MM.1S (cell line): ENCODE results near the gene IQGAP2.

Experiments used
- DNase-seq: peaks from one replicate; pipeline ENCODE4 v3.0.0-alpha.2; 2015
- H2AFZ ChIP-seq: fragments of 300-600 bp; sonication (generic); 2 replicates; pipeline ENCODE4 v1.6.0; 2016; ENCODE audit warnings: antibody characterized with exemption, low read length
- H3F3A ChIP-seq: fragments of 300-600 bp; sonication (generic); 2 replicates; pipeline ENCODE4 v1.6.1; 2016; ENCODE audit warnings: mild to moderate bottlenecking, antibody characterized with exemption, low read length, moderate library complexity, mixed read lengths; ENCODE audit not compliant: insufficient read depth
- H3K27ac ChIP-seq: fragments of 300-600 bp; sonication (generic); 2 replicates; pipeline ENCODE4 v1.5.1; 2016; ENCODE audit warnings: mild to moderate bottlenecking, low read length
- H3K27me3 ChIP-seq: fragments of 300-600 bp; sonication (generic); replicated peaks from 2 replicates; pipeline ENCODE4 v1.6.0; 2016; ENCODE audit warnings: low read length; ENCODE audit not compliant: insufficient read depth
- H3K36me3 ChIP-seq: fragments of 300-600 bp; sonication (generic); replicated peaks from 2 replicates; pipeline ENCODE4 v1.6.1; 2016; ENCODE audit warnings: mild to moderate bottlenecking, low read length, mixed read lengths; ENCODE audit not compliant: insufficient read depth
- H3K4me1 ChIP-seq: fragments of 300-600 bp; sonication (generic); 2 replicates; pipeline ENCODE4 v1.6.1; 2016; ENCODE audit warnings: low read length, mixed read lengths
- H3K4me2 ChIP-seq: fragments of 300-600 bp; sonication (generic); 2 replicates; pipeline ENCODE4 v1.6.0; 2016; ENCODE audit warnings: low read depth, low read length
- H3K4me3 ChIP-seq: fragments of 300-600 bp; sonication (generic); 2 replicates; pipeline ENCODE4 v1.5.1; 2016; ENCODE audit warnings: low read length, mixed read lengths
- H3K79me2 ChIP-seq: fragments of 300-600 bp; sonication (generic); 2 replicates; pipeline ENCODE4 v1.6.1; 2016; ENCODE audit warnings: mixed run types, low read length, mixed read lengths
- H3K9ac ChIP-seq: fragments of 300-600 bp; sonication (generic); 2 replicates; pipeline ENCODE4 v1.6.1; 2016; ENCODE audit warnings: low read length, mixed read lengths
- H3K9me2 ChIP-seq: fragments of 300-600 bp; sonication (generic); replicated peaks from 2 replicates; pipeline ENCODE4 v1.6.1; 2016; ENCODE audit warnings: mild to moderate bottlenecking, low read length, mixed read lengths; ENCODE audit not compliant: insufficient read depth
- H3K9me3 ChIP-seq: fragments of 300-600 bp; sonication (generic); replicated peaks from 2 replicates; pipeline ENCODE4 v1.6.1; 2016; ENCODE audit warnings: mild to moderate bottlenecking, low read length, mixed read lengths; ENCODE audit not compliant: insufficient read depth
- H4K20me1 ChIP-seq: fragments of 300-600 bp; sonication (generic); 2 replicates; pipeline ENCODE4 v1.6.1; 2016; ENCODE audit warnings: mild to moderate bottlenecking, low read length, moderate library complexity, mixed read lengths; ENCODE audit not compliant: insufficient read depth
- EZH2 ChIP-seq: fragments of 300-600 bp; sonication (generic); optimal IDR thresholded peaks from 2 replicates; pipeline ENCODE3; 2017; ENCODE audit warnings: low read depth, mild to moderate bottlenecking, antibody characterized with exemption, low read length, mixed read lengths
- EZH2phosphoT487 ChIP-seq: fragments of 300-600 bp; sonication (generic); IDR thresholded peaks from 2 replicates; pipeline ENCODE4 v1.6.1; 2018; ENCODE audit warnings: antibody characterized with exemption, low read length
- TF ChIP-seq, protein P1 (sequence below): fragments of 300-600 bp; sonication (generic); IDR thresholded peaks from 2 replicates; pipeline ENCODE4 v1.5.1; 2016; ENCODE audit warnings: antibody characterized with exemption, low read length, mixed read lengths

IQGAP2 gene

DNA sequence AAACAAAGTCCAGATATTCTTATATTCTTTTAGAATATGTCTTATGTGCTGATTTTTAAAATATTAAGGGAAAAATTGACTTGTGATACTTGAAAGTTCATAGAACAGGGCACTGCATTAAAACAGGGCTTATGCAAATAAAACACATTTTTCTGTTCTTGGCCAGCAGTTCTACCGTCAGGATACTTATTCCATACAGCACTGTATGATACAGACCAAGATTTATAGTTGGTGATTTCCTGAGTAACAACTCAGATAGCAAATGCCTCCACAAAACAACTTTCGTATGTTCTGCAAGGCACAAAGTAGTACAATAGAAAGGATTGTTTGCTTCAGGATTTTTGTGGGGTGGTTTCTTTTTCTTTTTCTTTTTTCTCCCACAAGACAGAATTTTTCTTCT is 150.2 kb downstream of the IQGAP2 start:
- Histone ChIP-seq H3K9ac (no peak overlapping the region), H4K20me1 (no peaks in the 10 kb centered on the region), H3K4me1 (peaks cover 18% of the 10 kb centered on the region)

DNA sequence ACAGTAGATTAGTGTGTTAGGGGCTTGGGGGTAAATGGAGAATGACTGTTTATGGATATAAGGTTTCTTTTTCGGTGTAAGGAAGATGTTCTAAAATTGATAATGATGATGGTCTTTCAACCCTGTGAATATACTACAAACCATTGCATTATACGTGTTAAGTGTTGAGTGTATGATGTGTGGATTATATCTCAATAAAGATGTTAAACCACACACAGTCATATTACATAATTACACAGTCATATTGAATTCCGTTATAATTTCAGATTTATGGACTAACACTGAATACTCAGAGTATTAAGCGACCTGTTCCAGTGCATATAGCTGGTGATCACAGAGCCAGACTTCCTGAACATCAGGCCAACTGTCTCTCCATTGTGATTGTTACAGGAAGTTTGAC is 152.0 kb downstream of the IQGAP2 start:
- no peak for TF ChIP-seq EZH2
- TF ChIP-seq, protein P1, sequence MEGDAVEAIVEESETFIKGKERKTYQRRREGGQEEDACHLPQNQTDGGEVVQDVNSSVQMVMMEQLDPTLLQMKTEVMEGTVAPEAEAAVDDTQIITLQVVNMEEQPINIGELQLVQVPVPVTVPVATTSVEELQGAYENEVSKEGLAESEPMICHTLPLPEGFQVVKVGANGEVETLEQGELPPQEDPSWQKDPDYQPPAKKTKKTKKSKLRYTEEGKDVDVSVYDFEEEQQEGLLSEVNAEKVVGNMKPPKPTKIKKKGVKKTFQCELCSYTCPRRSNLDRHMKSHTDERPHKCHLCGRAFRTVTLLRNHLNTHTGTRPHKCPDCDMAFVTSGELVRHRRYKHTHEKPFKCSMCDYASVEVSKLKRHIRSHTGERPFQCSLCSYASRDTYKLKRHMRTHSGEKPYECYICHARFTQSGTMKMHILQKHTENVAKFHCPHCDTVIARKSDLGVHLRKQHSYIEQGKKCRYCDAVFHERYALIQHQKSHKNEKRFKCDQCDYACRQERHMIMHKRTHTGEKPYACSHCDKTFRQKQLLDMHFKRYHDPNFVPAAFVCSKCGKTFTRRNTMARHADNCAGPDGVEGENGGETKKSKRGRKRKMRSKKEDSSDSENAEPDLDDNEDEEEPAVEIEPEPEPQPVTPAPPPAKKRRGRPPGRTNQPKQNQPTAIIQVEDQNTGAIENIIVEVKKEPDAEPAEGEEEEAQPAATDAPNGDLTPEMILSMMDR = no peak
- TF ChIP-seq EZH2phosphoT487 = no peak
- no peak overlapping the region for H3K4me3 ChIP-seq
- H3K79me2 ChIP-seq = peaks cover 49% of the 10 kb centered on the region
- H3F3A ChIP-seq = no peaks in the 10 kb centered on the region
- no peak overlapping the region for H3K9ac ChIP-seq
- H3K9me2 ChIP-seq = no peaks in the 10 kb centered on the region
- no peaks in the 10 kb centered on the region for H3K4me1 ChIP-seq
- no peaks in the 10 kb centered on the region for H4K20me1 ChIP-seq
- no peak overlapping the region for H3K4me2 ChIP-seq
- DNase-seq = no peak
- no peaks in the 10 kb centered on the region for H3K9me3 ChIP-seq
- no peaks in the 10 kb centered on the region for H3K27me3 ChIP-seq
- H3K36me3 ChIP-seq = no peaks in the 10 kb centered on the region
- no peak overlapping the region for H2AFZ ChIP-seq
- no peak overlapping the region for H3K27ac ChIP-seq

More for the DNA sequence above, 150.2 kb downstream of the IQGAP2 start:
- no peak for TF ChIP-seq EZH2
- Histone ChIP-seq H3K4me2 (no peak overlapping the region), H3K9me2 (no peaks in the 10 kb centered on the region), H3K4me3 (no peak overlapping the region), H3K27me3 (no peaks in the 10 kb centered on the region), H3K27ac (no peak overlapping the region), H3K79me2 (peaks cover 59% of the 10 kb centered on the region), H3K36me3 (no peaks in the 10 kb centered on the region), H3F3A (peaks cover 6% of the 10 kb centered on the region), H2AFZ (no peak overlapping the region), H3K9me3 (no peaks in the 10 kb centered on the region)
- DNase-seq = no peak

DNA sequence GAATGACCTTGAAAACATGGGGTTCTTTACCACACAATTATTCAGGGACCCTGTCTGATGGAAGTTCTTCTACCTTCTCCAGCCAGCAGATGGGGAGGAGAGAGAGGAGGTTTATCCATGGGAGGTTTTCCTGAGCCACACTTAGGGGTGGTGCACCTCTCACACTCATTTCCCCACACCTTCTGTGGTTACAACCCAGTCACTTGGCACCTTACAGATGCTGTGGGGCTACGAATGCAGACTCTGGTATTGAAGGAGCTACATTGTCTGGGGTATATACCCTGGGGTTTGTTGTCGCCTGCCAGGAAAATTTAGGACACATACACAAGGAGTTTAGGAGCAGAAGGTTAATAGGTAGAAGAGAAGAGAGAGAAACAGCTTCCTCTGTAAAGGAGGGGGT is 152.6 kb downstream of the IQGAP2 start:
- H3K4me2 ChIP-seq = no peak overlapping the region
- no peaks in the 10 kb centered on the region for H3F3A ChIP-seq
- H3K27me3 ChIP-seq = no peaks in the 10 kb centered on the region
- H3K9me3 ChIP-seq = no peaks in the 10 kb centered on the region
- no peaks in the 10 kb centered on the region for H3K9me2 ChIP-seq
- H3K79me2 ChIP-seq = peaks cover 49% of the 10 kb centered on the region
- no peaks in the 10 kb centered on the region for H3K4me1 ChIP-seq
- no peak overlapping the region for H3K4me3 ChIP-seq
- DNase-seq = no peak
- no peaks in the 10 kb centered on the region for H3K36me3 ChIP-seq
- TF ChIP-seq EZH2phosphoT487 = no peak
- no peak overlapping the region for H3K9ac ChIP-seq
- no peaks in the 10 kb centered on the region for H4K20me1 ChIP-seq
- H2AFZ ChIP-seq = no peak overlapping the region
- no peak overlapping the region for H3K27ac ChIP-seq

DNA sequence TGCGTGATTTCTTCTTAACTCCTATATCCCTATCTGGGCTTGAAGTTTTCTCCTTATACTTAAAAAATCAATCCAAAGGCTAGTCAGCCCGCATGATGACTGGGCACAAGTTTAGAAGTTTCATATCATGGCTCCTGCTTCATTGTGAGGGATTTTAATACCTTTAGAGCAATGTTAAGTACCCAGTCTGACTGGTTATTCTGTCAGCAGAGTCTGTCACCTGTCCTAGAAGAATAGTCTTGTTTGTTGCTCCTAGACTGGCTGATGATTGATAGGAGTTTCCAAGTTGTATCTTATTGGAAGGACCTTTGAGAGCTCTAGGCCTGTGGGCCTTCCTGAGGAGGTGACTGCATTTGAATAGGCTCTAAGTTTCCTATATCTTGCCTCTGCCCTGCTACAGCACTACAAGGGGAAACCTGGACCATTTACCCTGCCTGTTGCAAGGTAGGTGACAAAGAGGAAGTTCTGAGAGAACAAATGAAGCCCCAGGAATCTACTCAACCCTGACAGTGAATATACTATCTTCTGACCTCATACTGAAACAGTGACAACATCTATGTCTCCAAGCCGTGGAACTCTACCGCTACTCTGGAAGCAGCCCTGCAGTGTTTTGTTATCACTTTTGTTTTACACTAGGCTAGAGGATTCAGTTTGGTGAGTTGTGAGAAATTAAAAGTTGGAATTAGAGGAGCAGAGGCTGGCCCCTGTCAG is 153.6 kb downstream of the IQGAP2 start:
- Histone ChIP-seq H3F3A (no peaks in the 10 kb centered on the region), H2AFZ (no peak overlapping the region), H3K36me3 (no peaks in the 10 kb centered on the region), H3K4me2 (no peak overlapping the region), H3K4me1 (no peaks in the 10 kb centered on the region), H4K20me1 (no peaks in the 10 kb centered on the region), H3K79me2 (peaks cover 54% of the 10 kb centered on the region), H3K9ac (no peak overlapping the region), H3K9me3 (no peaks in the 10 kb centered on the region), H3K27me3 (no peaks in the 10 kb centered on the region), H3K9me2 (no peaks in the 10 kb centered on the region), H3K27ac (no peak overlapping the region), H3K4me3 (no peak overlapping the region)
- no peak for TF ChIP-seq EZH2phosphoT487
- TF ChIP-seq, protein P1 = no peak
- no peak for TF ChIP-seq EZH2
- no peak for DNase-seq
